Left colon (tissue), 2 donors: ENCODE data around the gene TMEM192. TPM values are rescaled to one million over a fixed set of nuclear protein-coding genes. Genes with fewer than 3 reads are reported as not detected.
"Not testable (repeated sequence)": the region's sequence is repeated elsewhere in the genome, so short reads cannot be mapped to it uniquely, and the experiment has no call there.

ENCODE experiments used
- ATAC-seq: fragments of 200-7000 bp; cut with Tn5 transposase; one replicate; pipeline ENCODE4 v1.9.1; 2020; ENCODE audit warnings: mild to moderate bottlenecking, moderate library complexity
- DNase-seq, 2 donors: peaks; one replicate each; pipeline ENCODE4 v3.0.0-alpha.2; 2020
- intact Hi-C, 2 donors: fragments of 100-400 bp; cut with DNase I in 1 of 2; cut with micrococcal nuclease in 1 of 2; formaldehyde crosslinking; loops; one replicate each; pipeline versions ENCODE4 v1.11.2 to v1.14.0; 2022; cut with DNase I, micrococcal nuclease
- long read RNA-seq: library from polyadenylated mRNA; unstranded; transcript quantifications from one replicate; pipeline ENCODE4 v2.0.0, GENCODE V29; 2021
- total RNA-seq, 2 donors: library from RNA; stranded (reverse); fragmentation: NEBNext Ultra II Directional; extraction: Animal tissue kit (Norgen Biotek cat#: 25700); gene quantifications; one replicate each; pipeline ENCODE4 v1.2.1, GENCODE V29; 2021
- donor health status: DM: no; HTN: no; CAD: no.
- donor health status: DM: yes; HTN: yes; CAD: no.

The TMEM192 gene
- 10 to 100 TPM; 19.4 TPM for total RNA-seq
- long read RNA-seq, full-length matches to known transcripts = 13 of 28 reads
- long read RNA-seq, partial matches to known transcripts = 11 of 28 reads
- long read RNA-seq, other reads (novel, unspliced or antisense) = 4 of 28 reads

DNA sequence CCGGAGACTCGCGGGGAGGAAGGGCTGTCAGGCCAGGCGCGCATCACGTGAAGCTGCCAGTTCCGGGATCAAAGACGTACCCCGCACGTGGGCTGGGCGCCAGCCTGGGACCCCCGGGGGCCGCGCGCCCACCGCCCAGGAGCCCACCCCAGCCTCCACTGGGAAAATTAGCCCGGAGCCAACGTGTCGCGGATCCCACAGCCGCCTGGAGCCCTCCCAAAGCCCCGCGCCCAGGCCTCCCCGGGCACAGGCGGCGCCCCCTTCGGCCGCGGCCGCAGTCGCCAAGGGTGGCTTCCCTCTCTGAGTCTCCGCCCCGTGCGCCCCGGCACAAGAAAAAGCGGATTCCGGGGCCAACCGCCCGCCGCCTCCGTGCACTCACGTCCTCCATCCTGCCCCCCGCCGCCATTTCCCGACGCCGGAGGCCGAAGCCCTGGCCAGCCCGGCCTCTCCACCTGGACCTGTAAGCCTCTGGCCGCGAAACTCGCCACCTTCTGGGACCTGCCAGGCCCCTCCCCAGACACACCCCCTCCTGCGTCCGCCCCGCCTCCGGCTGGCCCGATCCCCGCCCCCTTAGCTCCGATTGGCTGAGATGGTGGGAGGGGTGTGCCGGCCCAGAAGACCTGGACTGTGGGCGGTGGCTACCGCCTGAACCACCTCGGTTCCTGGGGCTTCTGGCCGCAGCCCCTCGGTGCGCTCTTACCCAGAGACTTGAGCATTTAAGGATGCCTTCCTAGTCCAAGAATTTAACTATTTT is at the start of gene TMEM192:
Gene TMEM192, minus strand, starts transcription at position 493 of the 754 bp plus-strand sequence. Its CDS starts 87 bp downstream, at position 406.
- ATAC-seq (peak; percentile 99), DNase-seq (peak; percentile 95)
- intact Hi-C loops = loop anchor here in 1 of 2 donors (5.0 kb wide), 1 partner anchor 95 kb away; the partner anchor contains the start of gene KLHL2

DNA sequence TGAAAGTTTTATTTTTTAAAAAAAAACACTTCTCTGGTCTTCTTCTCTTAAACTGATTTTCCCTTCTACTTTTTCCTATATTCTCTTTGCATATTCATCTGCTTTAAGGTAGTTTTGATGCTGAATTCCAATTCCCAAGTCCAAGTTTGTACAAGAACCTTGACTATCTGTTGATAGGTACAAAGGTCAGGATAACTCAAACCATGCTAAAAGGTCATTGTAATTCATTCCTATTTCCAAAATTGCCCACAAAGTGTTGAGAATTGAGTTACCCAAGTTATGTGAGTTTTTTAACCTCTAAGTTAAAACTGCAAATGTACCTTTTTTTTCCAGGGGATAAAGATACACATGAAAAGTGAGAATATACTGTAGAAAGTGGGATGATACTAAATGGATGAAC is 46.1 kb upstream of the TMEM192 start:
- ATAC-seq = no peak
- intact Hi-C loops = no loop called here
- DNase-seq = no peak

DNA sequence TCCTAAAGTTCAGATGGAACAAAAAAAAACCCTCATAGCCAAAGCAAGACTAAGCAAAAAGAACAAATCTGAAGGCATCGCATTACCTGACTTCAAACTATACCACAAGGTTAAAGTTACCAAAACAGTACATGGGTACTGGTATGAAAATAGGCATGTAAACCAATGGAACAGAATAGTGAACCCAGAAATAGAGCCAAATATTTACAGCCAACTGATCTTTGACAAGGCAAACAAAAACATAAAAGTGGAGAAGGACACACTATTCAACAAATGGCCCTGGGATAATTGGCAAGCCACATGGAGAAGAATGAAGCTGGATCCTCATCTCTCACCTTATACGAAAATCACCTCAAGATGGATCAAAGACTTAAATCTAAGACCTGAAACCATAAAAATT is 44.2 kb upstream of the TMEM192 start:
- ATAC-seq = no peak
- DNase-seq = no peak
- intact Hi-C loops = no loop called here

DNA sequence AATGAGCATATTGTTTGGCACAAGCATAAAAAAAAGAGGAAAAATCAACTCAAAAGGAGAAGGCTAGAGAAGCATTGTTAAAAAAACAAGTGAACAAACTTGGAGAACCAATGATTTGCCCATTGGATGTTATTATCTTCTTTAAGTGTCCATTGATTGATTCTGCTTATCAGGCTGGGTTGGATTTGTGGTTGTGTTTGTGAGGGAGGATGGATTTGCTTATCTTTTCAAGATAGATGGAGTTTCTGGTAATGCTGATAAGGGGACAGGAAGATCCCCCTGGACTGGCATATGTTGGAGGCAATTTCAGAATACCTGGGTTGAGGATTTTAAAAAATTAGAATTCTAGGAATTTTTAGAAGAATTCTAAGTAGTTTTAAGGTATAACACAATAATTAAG is 41.8 kb upstream of the TMEM192 start:
- DNase-seq (no peak), ATAC-seq (no peak)
- intact Hi-C loops = no loop called here

DNA sequence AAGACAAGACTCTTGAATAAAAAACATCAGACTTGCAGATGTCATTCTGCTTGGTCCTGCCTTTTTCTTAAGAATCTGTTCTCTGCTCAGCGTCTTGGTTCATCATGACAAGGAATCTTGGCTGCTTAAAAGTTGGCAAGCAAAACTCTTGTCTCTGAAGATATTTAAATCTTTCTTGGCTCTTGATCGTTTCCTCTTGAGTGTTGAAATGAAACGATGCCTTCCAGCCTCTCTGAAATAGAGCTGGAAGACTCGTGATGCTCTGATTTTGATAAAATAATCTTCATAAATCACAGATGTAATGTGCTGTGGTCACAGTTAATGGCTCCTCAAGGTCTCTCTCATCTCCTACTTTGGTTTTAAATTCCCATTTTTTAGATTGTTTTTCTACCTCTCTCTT is 39.9 kb upstream of the TMEM192 start:
- ATAC-seq (no peak), DNase-seq (no peak)
- intact Hi-C loops = no loop called here

DNA sequence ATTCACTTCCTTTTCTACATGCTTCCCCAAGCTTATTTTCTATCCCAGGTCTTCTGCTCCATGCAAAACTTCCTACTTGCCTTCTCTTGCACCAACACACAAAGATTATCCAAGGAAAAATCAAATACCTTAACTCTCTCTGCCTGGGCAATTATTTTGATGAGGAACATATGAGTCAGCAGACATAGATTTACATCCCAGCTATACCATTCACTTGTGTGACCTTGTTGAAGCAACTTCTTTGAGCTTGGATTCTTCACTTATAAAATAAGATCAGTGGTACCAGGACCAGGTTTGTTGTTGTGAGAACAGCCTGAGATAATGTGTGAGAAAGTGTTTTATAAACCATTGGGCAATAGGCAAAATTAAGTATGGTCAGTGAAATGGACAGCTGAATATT is 39.1 kb upstream of the TMEM192 start:
- DNase-seq (no peak), ATAC-seq (no peak)

DNA sequence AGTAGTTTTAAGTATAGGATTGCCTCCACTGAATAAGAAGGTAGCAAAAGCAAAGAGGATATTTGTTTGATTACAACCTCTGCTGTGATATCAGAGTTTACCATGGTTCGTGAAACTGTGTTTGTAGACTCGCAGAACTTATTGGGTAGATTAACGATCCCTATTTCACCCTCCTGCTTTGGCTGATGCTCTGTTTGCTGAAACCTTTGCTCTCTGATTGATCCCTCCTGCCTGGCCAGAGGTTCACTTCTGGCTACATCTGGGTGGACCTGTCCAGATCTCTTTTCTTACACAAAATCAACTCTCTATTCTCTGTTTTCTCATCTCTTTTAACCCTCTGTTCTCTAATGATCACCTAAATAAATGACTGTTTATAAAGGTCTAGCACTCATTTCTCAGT is 37.9 kb upstream of the TMEM192 start:
- ATAC-seq (no peak), DNase-seq (no peak)
- intact Hi-C loops = no loop called here

More for the DNA sequence above, 39.1 kb upstream of the TMEM192 start:
- intact Hi-C loops = no loop called here

DNA sequence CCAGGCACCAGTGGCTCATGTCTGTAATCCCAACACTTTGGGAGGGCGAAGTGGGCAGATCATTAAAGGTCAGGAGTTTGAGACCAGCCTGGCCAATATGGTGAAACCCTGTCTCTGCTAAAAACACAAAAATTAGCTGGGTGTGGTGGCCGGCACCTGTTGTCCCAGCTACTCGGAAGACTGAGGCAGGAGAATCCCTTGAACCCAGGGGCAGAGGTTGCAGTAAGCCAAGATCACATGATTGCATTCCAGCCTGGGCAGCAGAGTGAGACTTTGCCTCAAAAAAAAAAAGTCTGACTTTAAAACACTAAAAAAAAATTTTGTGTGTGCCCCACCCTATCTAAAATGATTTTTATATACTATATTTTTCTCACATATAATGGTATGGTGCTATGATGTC is 26.2 kb upstream of the TMEM192 start:
- intact Hi-C loops = loop anchor here in 1 of 2 donors (10.0 kb wide), 1 partner anchor 206 kb away; no protein-coding TSS in a partner anchor
- ATAC-seq (no peak), DNase-seq (no peak)

DNA sequence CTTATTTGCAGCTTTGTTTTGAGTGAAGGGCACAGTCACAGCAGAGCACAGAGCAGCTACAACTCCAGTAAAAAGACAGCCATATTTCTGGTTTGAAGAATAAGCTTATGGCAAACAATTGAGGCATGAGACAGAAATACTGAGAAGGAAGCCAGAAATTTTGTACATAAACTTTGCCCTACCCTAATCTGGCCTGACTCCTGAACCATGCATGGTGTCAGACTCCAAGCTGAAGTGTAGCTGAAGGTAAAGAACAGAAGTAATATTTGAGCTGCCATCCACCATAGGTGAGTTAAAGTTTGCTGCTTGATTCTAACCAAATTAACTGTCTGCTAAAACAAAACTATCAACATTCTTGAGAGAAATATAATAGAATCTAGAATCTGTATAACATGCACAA is 24.5 kb upstream of the TMEM192 start:
- intact Hi-C loops = loop anchor here in 1 of 2 donors (10.0 kb wide), 1 partner anchor 208 kb away; no protein-coding TSS in a partner anchor
- ATAC-seq (no peak), DNase-seq (no peak)

DNA sequence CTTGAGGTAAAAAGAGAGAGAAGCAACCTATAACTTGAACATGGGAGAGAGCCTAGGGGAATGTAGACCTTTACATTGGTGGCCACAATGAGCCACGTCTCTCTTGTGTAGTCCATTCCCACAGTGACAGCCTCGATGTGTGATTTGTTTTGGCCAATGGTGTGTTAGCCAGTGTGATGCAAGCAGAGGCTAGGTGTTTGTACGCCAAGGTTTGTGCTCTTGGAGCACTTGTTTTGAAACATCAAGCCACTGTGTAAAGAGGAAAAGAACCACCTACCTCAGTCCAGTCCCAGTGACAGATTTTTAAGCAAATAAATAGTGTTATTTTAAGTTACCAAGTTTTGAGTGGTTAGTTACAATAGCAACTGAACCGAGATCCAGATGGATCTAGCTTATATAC is 23.9 kb upstream of the TMEM192 start:
- intact Hi-C loops = loop anchor here in 1 of 2 donors (10.0 kb wide), 1 partner anchor 208 kb away; no protein-coding TSS in a partner anchor
- ATAC-seq = no peak

DNA sequence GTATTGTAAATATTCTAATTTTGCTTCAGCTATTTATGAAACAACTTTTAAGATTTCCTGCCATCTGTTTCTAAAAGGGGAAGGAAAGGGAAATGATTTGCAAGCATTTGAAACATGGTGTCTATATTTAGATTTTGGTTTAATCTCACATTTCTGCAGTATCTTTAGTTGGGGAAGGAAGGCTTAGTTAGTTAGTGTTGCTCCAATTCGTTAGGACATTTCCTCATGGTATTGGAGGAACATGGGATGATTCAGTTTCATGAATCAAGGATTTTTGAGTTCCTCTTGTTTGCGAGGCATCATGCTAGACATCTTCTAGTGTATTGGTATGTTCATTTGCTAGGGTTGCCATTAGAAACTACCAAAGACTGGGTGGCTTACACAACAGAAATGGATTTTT is 20.5 kb upstream of the TMEM192 start:
- intact Hi-C loops = loop anchor here in 1 of 2 donors (10.0 kb wide), 1 partner anchor 212 kb away; no protein-coding TSS in a partner anchor
- DNase-seq (no peak), ATAC-seq (no peak)

More for the DNA sequence above, 23.9 kb upstream of the TMEM192 start:
- DNase-seq = no peak

DNA sequence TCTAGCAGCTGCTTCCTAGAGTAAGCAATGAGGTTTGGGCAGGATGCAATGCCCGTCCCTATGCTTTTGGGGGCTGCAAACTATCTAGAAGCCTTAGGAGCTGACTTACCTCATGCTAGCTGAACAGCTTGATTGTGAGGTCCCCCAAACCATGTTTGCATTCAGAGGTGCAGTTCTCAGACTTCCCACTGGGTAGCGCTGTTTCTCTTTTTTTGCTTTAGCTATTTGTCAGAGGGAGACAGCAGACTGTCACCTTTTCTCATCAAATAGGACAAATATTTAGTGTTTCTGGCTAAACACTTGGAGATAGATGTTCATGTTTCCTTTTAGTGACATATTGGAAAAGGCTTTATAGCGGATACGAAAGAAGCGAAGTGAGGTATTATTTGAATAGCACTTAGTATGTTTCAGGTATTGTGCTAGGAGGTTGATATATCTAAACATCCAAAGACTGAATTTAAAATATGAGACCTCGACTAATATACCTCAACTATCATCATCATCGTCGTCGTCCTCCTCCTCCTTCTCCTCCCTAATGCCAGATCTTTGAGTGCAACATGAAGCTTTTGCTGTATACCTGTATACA is 18.7 kb upstream of the TMEM192 start:
- ATAC-seq (peak; percentile 64), DNase-seq (peak in 1 of 2 donors; percentile 68)
- intact Hi-C loops = loop anchor here in 1 of 2 donors (2.0 to 10.0 kb wide), 2 partner anchors 213 to 329 kb away; no protein-coding TSS in a partner anchor

DNA sequence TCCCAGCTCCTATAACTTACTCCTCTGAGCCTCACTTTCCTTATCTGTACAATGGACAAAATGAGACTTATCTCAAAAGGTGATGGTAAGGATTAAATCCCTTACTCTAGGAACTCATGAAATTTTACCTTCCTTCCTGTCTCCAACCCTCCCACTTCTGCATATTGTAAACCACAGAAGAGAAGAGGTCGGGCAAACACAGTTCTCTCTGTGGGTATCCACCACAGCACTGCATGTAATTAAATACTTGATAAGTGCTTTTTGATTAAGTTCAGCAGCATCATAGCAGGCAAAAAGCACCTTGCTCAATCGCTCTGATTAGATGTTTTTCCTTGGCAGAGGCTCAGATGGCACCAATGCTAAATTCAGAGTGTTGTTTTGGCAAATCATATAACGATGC is 17.3 kb upstream of the TMEM192 start:
- intact Hi-C loops = loop anchor here in 1 of 2 donors (2.0 to 10.0 kb wide), 2 partner anchors 215 to 331 kb away; no protein-coding TSS in a partner anchor
- ATAC-seq = no peak
- no peak for DNase-seq

DNA sequence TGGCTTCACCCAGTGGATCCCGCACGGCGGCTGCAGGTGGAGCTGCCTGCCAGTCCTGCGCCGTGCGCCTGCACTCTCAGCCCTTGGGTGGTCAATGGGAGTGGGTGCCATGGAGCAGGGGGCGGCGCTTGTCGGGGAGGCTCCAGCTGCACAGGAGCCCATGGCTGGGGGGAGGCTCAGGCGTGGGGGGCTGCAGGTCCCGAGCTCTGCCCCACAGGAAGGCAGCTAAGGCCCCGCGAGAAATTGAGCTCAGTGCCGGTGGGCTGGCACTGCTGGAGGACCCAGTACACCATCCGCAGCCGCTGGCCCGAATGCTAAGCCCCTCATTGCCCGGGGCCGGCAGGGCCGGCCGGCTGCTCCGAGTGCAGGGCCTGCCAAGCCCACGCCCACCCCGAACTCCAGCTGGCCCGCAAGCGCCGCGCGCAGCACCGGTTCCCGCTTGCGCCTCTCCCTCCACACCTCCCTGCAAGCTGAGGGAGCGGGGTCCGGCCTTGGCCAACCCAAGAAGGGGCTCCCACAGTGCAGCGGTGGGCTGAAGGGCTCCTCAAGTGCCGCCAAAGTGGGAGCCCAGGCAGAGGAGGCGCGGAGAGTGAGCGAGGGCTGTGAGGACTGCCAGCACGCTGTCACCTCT is 13.3 kb upstream of the TMEM192 start:
- ATAC-seq, intact Hi-C loops, DNase-seq: not testable (repeated sequence)

DNA sequence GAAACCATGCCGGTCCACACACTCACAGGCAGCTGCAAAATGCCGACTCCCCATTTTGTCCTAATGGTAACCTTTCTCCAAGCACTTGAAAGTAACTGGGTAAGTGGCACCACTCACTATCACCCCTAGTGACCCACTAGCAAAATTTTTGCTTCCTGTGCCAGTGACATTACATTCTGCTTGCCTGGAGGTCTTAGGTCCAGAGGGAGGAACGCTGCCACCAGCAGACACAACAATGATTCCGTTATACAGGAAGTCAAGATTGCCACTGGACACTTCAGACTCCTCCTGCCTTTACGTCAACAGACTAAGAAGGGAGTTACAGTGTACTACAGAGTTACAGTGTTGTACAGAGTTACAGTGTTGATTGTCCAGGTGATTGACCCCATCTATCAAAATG is 11.8 kb upstream of the TMEM192 start:
- no peak for ATAC-seq
- intact Hi-C loops = no loop called here
- no peak for DNase-seq

DNA sequence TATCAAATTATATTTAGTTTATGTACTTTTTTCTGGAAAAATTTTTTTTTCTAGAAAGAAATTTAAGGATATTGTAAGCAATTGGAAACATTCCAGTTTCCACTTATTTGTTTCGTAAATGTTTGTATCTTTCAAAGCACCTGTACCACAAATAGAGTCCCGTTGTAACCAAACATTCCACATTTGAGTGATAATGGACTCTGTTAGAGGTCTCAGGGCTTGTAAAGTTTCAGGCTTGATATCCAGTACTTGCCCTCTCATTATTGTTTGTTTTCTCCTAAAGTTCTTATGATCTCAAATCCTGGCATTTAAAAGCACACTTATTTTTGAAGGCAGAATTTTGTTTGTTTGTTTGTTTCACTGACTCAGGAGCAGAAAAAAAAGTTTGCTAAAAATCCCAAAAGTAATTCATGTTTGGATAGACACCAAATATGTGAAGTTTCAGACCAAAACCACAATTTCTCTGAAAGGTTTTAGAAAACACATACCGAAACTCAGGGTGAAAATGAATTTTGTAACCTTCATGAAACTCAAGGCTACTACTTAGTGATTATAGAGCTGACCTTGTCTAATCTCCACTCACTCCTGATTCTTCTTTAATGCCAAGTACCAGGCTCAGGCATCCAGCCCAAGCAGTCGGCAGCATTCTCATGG is 5.7 kb upstream of the TMEM192 start:
- intact Hi-C loops = no loop called here

DNA sequence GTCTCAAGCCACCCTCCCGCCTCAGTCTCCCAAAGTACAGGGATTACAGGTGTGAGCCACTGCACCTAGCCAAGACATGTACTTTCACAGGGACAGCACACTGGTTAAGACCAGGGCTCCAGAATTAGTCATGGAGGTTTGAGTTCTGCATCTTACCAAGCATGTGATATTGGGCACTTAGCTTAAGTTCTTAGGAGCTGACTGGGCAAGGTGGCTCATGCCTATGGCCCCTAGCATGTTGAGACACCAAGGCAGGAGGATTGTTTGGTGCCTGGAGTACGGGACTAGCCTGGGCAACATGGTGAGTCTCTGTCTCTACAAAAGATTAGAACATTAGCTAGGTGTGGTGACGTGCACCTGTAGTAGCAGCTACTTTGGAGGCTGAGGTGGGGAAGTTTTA is 2.6 kb upstream of the TMEM192 start:
- ATAC-seq (no peak), DNase-seq (no peak)
- intact Hi-C loops = no loop called here

More for the DNA sequence above, 5.7 kb upstream of the TMEM192 start:
- DNase-seq = no peak
- ATAC-seq = no peak

DNA sequence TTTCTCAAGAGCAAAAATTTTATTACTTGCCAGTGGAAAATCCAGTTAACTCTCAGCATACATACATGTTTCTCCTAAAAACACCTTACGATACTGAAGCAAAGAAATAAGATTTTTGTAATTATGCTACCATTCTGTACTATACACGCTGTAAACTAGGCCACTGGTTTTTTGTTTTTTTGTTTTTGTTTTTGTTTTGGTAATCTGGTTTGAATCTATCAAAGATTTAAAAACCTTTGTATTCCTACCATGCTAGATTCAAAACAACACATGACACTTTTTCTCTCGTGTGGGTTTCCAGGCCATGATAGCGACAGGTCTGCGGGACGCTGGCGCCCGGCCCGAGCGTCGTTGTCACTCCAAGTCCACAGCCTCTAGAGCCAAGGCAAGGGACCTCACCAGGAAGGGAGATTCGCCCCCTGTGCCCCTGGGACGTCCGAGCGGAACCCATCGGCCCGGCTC is 723 bp downstream of the TMEM192 start:
- ATAC-seq = no peak
- no peak for DNase-seq
- intact Hi-C loops = loop anchor here in 1 of 2 donors (5.0 kb wide), 1 partner anchor 95 kb away; the partner anchor contains the start of gene KLHL2

DNA sequence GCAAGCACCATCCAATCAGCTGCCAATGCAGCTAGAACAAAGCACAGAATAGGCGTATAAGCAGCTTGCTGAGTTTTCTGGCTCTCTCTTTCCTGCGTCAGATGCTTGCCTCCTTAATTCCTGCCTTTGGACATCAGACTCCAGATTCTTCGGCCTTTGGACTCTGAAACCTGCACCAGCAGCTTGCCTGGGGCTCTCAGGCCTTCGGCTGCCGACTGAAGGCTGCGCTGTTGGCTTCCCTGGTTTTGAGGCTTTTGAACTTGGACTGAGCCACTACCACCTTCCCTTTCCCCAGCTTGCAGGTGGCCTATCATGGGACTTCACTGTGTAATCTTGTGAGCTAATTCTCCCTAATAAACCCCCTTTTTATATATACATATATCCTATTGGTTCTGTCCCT is 6.1 kb downstream of the TMEM192 start:
- ATAC-seq (no peak), DNase-seq (no peak)
- intact Hi-C loops = no loop called here
